DMS 273 treated with DMSO at 0.1 percent for 48 hours (cell line): ENCODE data around the gene CACNG8.
A peak's percentile ranks its signal among the peaks of the same experiment; 100 is the strongest.

ENCODE experiments used
- DNase-seq: peaks from one replicate; lab custom pipeline; 2025; lab: John Stamatoyannopoulos, UW

CACNG8 gene

DNA sequence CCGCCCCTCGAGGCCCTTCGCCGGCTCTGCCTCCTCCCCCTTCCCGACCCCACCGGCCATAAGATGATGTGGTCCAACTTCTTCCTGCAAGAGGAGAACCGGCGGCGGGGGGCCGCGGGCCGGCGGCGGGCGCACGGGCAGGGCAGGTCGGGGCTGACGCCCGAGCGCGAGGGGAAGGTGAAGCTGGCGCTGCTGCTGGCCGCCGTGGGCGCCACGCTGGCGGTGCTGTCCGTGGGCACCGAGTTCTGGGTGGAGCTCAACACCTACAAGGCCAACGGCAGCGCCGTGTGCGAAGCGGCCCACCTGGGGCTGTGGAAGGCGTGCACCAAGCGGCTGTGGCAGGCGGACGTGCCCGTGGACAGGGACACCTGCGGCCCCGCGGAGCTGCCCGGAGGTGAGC is 30.1 kb downstream of the CACNG8 start:
- no peak for DNase-seq

GRCh38 chr19:53993448-53993847 is 30.7 kb downstream of the CACNG8 start:
- DNase-seq, result no peak

DNA sequence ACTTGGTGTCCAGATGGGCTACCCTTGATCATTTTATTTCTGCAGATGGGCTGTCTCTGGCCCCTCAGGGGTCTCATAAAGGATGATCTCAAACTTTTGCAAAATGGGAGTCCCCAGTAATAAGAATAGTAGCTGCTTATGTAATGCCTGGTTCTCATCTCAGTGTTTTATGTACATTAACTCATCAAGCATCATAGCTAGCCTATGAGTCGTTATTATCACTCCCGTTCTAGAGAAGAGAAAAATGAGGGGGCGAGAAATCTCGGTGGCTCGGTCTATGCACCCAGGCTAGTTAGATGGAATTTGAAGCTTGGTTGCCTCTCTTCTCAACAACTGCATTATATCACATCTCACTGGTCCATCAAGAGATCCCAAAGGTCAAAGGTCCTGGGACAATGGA is 32.1 kb downstream of the CACNG8 start:
- DNase-seq, result no peak

- no peak for DNase-seq
Observed at GRCh38 chr19:53998223-53998622, 35.5 kb downstream of the CACNG8 start.

- DNase-seq, result no peak
Observed at GRCh38 chr19:53999694-54000093, 37.0 kb downstream of the CACNG8 start.

GRCh38 chr19:54001496-54001895 is 38.8 kb downstream of the CACNG8 start:
- DNase-seq, result no peak

DNA sequence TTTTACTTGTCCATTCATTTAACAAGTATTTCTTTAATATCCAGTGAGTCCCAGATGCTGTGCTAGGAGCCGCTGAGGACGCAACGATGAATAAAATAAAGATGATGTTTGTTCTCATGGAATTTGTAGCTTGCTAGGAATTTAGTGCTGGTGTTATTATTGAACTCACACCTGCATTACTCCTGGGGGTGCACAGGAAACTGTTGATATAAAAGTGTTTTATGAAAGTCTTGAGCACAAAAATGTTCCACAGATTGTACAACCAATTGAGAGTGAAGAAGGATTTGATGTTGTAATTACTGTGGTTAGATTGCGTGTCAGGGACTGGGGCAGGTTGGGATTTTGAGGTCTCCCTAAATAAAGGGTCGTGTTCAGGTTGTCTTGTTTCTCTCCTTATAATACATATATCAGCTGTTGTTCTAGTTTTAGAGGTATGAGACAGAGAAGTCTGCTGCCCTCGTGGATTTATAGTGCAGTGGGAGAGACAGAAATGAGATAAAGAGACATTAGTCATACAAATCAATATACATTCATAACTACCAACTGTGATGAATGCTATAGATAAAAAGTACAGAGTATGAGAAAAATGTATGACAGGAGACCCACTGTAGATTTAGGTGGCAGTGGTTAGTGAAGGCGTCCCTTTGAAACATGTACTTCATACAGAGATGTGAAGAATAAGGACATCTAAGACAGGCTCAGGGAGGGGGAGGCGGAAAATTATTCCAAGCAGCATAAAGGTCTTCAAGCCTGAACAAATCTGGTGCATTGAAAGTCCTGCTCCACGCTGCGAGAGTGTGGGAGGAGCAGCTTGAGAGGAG is 40.0 kb downstream of the CACNG8 start:
- no peak for DNase-seq

- no peak for DNase-seq
Observed at GRCh38 chr19:54009440-54009839, 46.7 kb downstream of the CACNG8 start.

DNA sequence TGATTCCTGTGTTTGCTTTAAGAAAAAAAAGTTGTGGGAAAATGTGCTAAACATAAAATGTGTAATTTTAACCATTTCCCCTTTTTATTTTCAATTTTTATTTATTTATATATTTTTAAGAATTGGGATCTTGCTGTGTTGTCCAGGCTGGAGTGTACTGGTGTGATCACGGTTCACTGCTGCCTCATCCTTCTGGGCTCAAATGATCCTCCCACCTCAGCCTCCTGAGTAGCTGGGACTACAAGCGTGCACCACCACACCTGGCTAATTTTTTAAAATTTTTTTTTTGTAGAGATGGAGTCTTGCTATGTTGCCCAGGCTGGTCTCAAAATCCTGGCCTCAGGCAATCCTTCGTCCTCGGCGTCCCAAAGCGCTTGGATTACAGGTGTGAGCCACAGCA is 47.7 kb downstream of the CACNG8 start:
- no peak for DNase-seq

GRCh38 chr19:54011507-54012211 is 48.9 kb downstream of the CACNG8 start:
- no peak for DNase-seq

- DNase-seq, result no peak
Observed at GRCh38 chr19:54013866-54014265, 51.1 kb downstream of the CACNG8 start.

GRCh38 chr19:54014920-54015560 is 52.3 kb downstream of the CACNG8 start:
- no peak for DNase-seq

DNA sequence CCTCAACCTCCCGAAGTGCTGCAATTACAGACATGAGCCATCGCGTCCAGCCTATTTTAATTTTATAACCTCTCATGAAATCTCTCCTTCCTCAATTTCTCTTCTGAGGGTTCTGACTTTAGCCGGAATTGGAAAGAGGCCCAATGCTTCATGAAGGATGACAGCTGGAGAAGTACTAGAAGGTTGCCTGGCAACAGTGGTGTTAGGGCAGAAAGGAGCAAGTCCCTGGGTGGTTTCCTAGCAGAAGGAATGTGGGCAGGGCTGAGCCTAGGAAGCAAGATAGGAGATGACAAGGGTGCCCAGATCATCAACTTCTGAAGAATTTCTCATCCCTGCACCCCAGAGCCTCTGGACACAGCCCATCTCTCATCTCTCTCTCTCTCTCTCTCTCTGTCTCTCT is 54.5 kb downstream of the CACNG8 start:
- DNase-seq, result peak; percentile 16

DNA sequence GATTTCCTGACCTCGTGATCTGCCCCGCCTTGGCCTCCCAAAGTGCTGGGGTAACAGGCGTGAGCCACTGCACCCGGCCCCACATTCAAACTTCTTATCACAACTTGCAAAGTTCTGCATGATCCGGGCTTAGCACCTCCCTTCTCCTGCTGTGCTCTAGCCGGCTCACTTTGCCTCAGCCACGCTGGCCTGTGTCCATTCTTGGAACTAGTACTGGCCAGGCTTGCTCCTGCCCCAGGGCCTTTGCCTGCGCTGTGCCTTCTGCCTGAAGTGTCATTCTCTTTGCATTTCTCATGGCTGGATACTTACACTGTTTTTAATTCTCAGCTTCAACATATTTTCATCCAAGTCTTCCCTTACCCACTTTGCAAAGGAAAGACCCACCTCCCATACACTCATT is 58.6 kb downstream of the CACNG8 start:
- DNase-seq, result no peak

DNA sequence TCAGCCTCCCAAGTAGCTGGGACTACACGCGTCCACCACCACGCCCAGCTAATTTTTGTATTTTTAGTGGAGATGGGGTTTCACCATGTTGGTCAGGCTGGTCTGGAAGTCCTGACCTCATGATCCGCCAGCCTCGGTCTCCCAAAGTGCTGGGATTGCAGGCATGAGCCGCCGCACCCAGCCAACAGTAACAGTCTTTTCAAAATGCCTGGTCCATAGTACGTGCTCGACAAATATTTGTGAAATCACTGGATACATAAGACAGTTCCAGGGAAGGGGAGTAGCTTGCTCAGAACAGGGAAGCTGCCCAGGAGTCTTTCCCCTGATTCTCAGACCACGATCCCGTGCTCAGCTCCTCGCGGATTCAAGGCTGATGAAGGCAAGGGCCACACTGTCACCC is 59.2 kb downstream of the CACNG8 start:
- no peak for DNase-seq

GRCh38 chr19:54023191-54023590 is 60.5 kb downstream of the CACNG8 start:
- DNase-seq, result no peak

DNA sequence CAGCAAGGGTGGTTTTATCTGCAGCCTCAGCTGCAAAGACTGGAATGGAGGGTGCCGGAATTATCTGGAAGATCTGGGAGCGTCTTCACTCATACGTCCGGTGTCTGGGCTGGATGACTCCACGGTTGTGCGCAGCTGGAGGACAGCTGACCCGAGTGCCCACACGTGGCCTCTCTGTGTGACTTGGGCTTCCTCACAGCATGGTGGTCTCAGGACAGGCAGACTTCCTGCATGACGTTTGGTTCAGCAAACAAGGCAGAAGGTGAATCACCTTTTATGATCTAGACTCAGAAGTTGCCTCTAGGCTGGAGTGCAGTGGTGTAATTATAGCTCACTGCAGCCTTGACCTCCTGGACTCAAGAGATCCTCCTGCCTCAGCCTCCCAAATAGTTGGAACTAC is 61.9 kb downstream of the CACNG8 start:
- no peak for DNase-seq

DNA sequence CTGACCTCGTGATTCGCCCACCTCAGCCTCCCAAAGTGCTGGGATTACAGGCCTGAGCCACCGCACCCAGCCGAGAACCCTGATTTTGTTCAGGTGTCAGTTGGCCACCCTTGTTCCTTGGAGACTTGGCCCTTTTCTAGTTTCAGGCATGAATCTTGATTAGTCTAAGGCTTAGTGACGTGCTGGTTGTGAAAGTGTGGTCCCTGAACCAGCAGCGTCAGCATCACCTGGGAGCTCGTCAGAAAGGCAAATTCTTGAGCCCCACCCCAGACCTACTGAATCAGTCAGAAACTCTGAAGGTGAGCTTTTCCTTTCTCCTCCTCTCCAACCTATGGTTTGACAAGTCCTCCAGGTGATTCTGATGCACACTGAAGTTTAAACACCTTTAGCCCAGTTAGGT is 63.9 kb downstream of the CACNG8 start:
- no peak for DNase-seq

GRCh38 chr19:54029301-54029700 is 66.6 kb downstream of the CACNG8 start:
- DNase-seq, result no peak

DNA sequence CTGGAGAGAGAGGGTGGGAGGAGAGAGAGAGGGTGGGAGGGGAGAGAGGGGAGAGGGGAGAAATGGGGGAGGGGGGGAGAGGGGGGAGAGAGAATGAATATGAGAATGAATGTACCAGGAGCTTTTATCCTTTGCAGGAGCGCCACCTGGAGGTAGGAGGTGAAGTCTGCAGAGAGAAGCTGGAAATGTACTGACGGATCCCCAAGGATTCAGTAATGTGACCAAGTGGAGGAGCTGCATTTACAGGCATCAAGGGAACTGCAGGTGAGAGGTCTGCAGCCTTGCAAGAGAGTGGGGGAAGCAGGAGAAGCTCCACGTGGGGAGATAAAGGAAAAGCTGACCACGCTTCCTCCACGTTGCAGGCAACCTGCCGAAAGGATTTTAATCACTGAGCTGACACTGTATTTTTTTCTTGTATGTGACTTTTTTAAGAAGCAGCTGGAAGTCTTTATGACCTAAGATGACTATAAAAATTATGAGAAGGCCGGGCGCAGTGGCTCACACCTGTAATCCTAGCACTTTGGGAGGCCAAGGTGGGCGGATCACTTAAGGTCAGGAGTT is 67.3 kb downstream of the CACNG8 start:
- DNase-seq, result no peak

GRCh38 chr19:54030895-54031586 is 68.3 kb downstream of the CACNG8 start:
- no peak for DNase-seq
